GM19395 (cell line): ENCODE measurements around the gene IL23R.
"Not testable (repeated sequence)": the region's sequence is repeated elsewhere in the genome, so short reads cannot be mapped to it uniquely, and the experiment has no call there.

Source experiments
- ATAC-seq: cut with Tn5 transposase; IDR thresholded peaks from one replicate; pipeline ENCODE4 v1.9.1; 2021; ENCODE audit warnings: mild to moderate bottlenecking, moderate library complexity; ENCODE audit not compliant: unreplicated experiment

The IL23R gene

GRCh38 chr1:67166196-67166595, at the start of gene IL23R:
Gene IL23R, plus strand, starts transcription at chr1:67166454. Its CDS starts 1,667 bp downstream, at chr1:67168121.
- ATAC-seq = peak; percentile 85

- no peak for ATAC-seq
Observed at GRCh38 chr1:67118191-67118590, 48.1 kb upstream of the IL23R start.

- ATAC-seq = no peak
Observed at GRCh38 chr1:67118646-67119045, 47.6 kb upstream of the IL23R start.

GRCh38 chr1:67120855-67121619, 45.2 kb upstream of the IL23R start:
- no peak for ATAC-seq

- ATAC-seq = no peak
Observed at GRCh38 chr1:67124455-67124854, 41.8 kb upstream of the IL23R start.

GRCh38 chr1:67126111-67126746, 40.0 kb upstream of the IL23R start:
- no peak for ATAC-seq

- no peak for ATAC-seq
Observed at GRCh38 chr1:67126974-67127373, 39.3 kb upstream of the IL23R start.

GRCh38 chr1:67130673-67131072, 35.6 kb upstream of the IL23R start:
- ATAC-seq = no peak

- ATAC-seq = no peak
Observed at GRCh38 chr1:67133177-67133576, 33.1 kb upstream of the IL23R start.

- ATAC-seq = no peak
Observed at GRCh38 chr1:67134695-67135094, 31.6 kb upstream of the IL23R start, which contains the start of gene C1orf141. Gene C1orf141, minus strand, starts transcription at chr1:67134970. Its CDS starts 7,730 bp downstream, at chr1:67127240.

- ATAC-seq = no peak
Observed at GRCh38 chr1:67135354-67135753, 30.9 kb upstream of the IL23R start.

GRCh38 chr1:67137307-67137753, 28.9 kb upstream of the IL23R start:
- ATAC-seq = no peak

- ATAC-seq = no peak
Observed at GRCh38 chr1:67138813-67139499, 27.3 kb upstream of the IL23R start.

- no peak for ATAC-seq
Observed at GRCh38 chr1:67140460-67140859, 25.8 kb upstream of the IL23R start.

GRCh38 chr1:67141832-67142231, 24.4 kb upstream of the IL23R start:
- not testable (repeated sequence) for ATAC-seq

GRCh38 chr1:67142931-67143330, 23.3 kb upstream of the IL23R start:
- no peak for ATAC-seq

- ATAC-seq = no peak
Observed at GRCh38 chr1:67143966-67144365, 22.3 kb upstream of the IL23R start.

- no peak for ATAC-seq
Observed at GRCh38 chr1:67144696-67145095, 21.6 kb upstream of the IL23R start.

- ATAC-seq = no peak
Observed at GRCh38 chr1:67146101-67146500, 20.2 kb upstream of the IL23R start.

- no peak for ATAC-seq
Observed at GRCh38 chr1:67146539-67146938, 19.7 kb upstream of the IL23R start.

- not testable (repeated sequence) for ATAC-seq
Observed at GRCh38 chr1:67147973-67148372, 18.3 kb upstream of the IL23R start.
